Fibroblast of gingiva (primary cell): ENCODE results near the gene CELF4.

Experiments used
- DNase-seq: peaks from one replicate; pipeline ENCODE4 v3.0.0-alpha.2; 2011; ENCODE audit warnings: low read depth

Gene CELF4

GRCh38 chr18:37493352-37493935 is 72.2 kb downstream of the CELF4 start:
- DNase-seq, result no peak

GRCh38 chr18:37492952-37493351 is 72.6 kb downstream of the CELF4 start:
- DNase-seq, result no peak

GRCh38 chr18:37491526-37491925 is 74.1 kb downstream of the CELF4 start:
- DNase-seq, result no peak

GRCh38 chr18:37489998-37490397 is 75.6 kb downstream of the CELF4 start:
- no peak for DNase-seq

- no peak for DNase-seq
Measured at GRCh38 chr18:37489011-37489410, 76.6 kb downstream of the CELF4 start.

- DNase-seq, result no peak
Measured at GRCh38 chr18:37487400-37487867, 78.2 kb downstream of the CELF4 start.

- DNase-seq, result no peak
Measured at GRCh38 chr18:37486848-37487247, 78.8 kb downstream of the CELF4 start.

GRCh38 chr18:37484983-37485834 is 80.4 kb downstream of the CELF4 start:
- no peak for DNase-seq

GRCh38 chr18:37483984-37484819 is 81.4 kb downstream of the CELF4 start:
- DNase-seq, result no peak

GRCh38 chr18:37483221-37483971 is 82.2 kb downstream of the CELF4 start:
- no peak for DNase-seq

- DNase-seq, result no peak
Measured at GRCh38 chr18:37482433-37482832, 83.2 kb downstream of the CELF4 start.

- no peak for DNase-seq
Measured at GRCh38 chr18:37482002-37482401, 83.6 kb downstream of the CELF4 start.

- DNase-seq, result no peak
Measured at GRCh38 chr18:37481491-37481890, 84.1 kb downstream of the CELF4 start.

- no peak for DNase-seq
Measured at GRCh38 chr18:37481072-37481471, 84.5 kb downstream of the CELF4 start.

- DNase-seq, result no peak
Measured at GRCh38 chr18:37476611-37477295, 88.8 kb downstream of the CELF4 start.

- DNase-seq, result no peak
Measured at GRCh38 chr18:37476182-37476581, 89.4 kb downstream of the CELF4 start.

GRCh38 chr18:37473195-37473840 is 92.3 kb downstream of the CELF4 start:
- no peak for DNase-seq

- no peak for DNase-seq
Measured at GRCh38 chr18:37471637-37472036, 94.0 kb downstream of the CELF4 start.

GRCh38 chr18:37470986-37471385 is 94.6 kb downstream of the CELF4 start:
- DNase-seq, result no peak

GRCh38 chr18:37467002-37467662 is 98.5 kb downstream of the CELF4 start:
- DNase-seq, result no peak
